HG03280 (cell line): ENCODE results near the gene MEIOSIN.
"Not testable (repeated sequence)": the region's sequence is repeated elsewhere in the genome, so short reads cannot be mapped to it uniquely, and the experiment has no call there.

Experiments used
- ATAC-seq: cut with Tn5 transposase; IDR thresholded peaks from one replicate; pipeline ENCODE4 v1.9.1; 2021; ENCODE audit warnings: mild to moderate bottlenecking, moderate library complexity; ENCODE audit not compliant: unreplicated experiment

Gene MEIOSIN, protein sequence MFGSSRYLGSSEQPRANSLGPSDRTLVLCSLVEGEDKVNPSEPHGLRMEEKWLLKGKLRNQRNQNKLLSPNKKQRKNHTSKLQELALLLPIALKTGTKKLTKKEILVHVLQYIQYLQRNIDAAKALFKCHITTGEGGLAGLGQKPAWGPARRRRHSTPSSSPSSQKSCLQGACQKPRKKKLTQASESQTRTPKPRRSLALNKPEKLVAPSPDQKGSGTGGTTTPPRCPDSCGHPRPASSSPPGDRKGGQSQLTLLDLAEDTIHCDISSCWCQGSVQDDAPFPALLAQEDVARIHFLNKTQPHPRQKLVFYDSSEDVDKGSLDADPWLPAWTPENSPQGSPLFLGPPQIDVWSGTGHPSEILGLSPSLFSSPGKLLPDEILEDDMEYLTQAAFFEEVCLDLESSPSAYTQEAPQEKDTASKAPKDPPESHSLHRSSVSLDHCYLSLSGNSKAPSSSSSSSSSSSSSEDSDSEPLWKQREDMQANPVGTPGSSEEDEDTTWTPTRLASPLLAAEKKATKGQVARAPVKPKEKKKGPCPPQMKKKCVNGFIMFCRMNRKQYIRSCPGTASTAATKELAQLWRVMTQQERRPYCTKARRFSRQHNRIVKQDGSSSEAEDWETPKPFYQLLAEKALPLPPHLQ

DNA sequence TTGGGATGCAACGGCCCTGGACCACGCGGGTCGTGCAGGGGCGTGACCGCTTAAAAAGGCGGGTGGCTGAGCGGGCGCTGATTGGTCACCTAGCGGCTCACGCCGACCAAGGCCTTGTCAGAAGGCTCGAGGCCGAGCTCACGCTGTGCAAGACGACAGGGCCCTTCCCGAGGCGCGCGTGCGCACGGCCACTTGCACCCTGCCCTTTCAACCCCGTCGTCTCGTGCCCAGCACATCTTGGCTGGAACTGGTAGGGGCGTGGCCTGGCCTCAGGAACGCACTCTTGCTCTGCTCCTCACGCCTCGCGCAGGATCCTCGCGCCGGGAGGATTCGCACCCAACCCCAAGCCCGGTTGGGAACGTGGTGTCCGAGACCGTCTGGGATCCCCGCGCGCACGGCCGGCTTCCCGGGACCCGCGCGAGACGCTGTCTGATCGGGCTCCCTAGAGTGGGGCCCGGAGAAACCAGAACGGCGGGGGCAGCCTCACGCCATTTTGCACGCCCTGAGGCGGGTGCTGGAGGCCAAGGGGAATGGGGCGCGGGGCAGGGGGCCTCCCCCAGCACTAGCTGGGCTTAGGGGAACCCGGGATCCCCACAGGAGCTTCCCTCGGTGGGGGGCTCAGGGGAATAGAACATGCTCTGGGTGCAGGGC lies at the start of gene MEIOSIN:
Gene MEIOSIN, plus strand, starts transcription at position 280 of the 651 bp plus-strand sequence. CDS start 1,938 bp downstream, outside the sequence.
- no peak for ATAC-seq

DNA sequence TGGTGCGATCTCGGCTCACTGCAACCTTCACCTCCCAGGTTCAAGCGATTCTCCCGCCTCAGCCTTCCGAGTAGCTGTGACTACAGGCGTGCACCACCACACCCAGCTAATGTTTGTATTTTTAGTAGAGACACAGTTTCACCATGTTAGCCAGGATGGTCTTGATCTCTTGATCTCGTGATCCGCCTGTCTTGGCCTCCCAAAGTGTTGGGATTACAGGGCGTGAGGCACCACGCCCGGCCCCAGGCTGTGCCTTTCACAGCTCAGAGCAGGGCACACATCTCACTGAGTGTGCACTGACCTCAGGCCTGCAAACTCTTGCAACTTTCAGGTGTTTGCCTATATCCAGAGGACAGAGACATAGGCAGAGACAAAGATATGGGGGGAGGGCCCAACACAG lies 48.2 kb upstream of the MEIOSIN start:
- not testable (repeated sequence) for ATAC-seq

DNA sequence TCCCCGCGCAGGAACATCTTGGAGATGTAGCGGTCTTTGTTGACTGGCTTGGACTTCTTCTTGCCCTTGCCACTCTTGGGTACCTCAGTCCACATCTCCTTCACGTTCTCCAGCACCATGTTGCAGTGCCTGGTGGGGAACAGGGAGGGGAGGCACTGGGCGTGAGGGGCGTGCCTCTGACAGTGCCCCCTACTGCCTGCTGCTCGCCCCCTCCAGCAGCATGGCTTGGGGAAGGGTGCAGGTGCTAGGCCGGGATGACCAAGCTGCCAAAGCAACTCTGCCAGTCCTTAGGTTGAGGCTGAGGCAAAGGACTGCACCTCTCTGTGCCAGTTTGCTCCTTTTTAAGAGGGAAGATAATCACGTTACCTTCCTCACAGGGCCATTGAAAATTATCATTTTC lies 45.6 kb upstream of the MEIOSIN start:
- ATAC-seq = no peak

DNA sequence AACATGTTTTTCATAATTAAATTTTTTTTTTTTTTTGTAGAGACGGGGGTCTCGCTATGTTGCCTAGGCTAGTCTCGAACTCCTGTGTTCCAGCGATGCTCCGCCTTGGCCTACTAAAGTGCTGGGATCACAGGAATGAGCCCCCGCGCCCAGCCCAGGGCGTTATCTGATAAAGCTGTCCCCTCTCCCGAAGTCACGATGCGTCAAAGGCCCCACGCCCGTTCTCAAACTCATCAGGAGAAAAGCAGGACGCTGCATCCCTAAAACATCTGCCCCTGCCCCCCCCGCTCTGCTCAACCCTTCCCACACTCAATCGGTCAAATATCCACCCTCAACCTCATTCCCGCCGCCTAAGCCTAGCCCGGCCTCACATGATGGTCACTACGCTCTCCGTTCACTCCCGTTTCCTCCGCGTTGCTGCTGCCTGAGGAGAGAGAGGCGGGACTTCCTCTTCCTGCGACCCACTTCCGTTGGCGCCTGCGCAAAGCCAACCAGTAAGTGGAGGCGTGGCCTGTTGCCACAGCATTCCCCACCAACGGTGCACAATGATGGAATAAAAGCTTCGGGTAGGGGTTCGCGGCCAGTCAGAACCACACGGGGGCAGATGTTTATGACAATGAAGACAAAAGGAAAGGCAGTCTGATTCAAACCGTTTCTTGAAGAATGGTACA lies 41.6 kb upstream of the MEIOSIN start, which contains the start of gene SNRPD2:
Gene SNRPD2, minus strand, starts transcription at position 438 of the 671 bp plus-strand sequence. Its CDS starts 65 bp downstream, at position 373.
- peak; percentile 57 for ATAC-seq

DNA sequence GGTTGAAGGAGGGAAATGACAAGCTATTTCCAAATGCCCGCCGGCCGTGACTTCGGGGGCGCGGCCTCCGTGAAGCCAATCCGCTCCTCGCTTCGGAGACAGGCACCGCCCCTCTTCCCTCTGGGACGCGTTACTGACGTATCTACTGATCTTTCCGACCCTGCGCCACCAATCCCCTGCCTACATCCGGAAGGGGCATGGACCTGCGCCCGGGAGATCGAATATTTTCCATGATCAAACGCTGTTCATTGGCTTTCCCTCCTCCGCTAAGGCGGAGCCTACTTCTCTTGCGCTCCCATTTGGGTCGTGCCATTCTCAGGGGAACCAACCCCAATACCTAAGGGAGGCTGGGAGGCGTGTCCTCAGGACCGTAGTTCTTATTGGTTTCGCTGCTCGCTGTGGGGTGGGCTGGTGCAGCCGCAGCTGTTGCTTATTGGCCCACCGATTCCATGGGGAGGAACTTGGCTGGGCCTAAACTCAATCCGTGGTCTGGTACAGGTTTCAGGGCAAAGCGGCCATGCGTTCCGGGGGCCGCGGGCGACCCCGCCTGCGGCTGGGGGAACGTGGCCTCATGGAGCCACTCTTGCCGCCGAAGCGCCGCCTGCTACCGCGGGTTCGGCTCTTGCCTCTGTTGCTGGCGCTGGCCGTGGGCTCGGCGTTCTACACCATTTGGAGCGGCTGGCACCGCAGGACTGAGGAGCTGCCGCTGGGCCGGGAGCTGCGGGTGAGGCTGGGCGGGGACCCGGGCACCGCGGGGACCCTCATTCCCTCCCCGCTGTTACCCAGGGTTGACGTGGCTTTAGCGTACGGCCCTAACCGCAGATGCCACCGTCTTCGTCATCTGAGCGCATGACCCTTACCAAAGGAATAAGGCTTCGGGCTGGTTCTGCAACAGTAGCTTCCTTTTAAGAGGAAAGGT lies 40.8 kb upstream of the MEIOSIN start, which contains the start of gene QPCTL:
Gene QPCTL, plus strand, starts transcription at position 480 of the 919 bp plus-strand sequence. Its CDS starts 38 bp downstream, at position 518.
- peak; percentile 88 for ATAC-seq

DNA sequence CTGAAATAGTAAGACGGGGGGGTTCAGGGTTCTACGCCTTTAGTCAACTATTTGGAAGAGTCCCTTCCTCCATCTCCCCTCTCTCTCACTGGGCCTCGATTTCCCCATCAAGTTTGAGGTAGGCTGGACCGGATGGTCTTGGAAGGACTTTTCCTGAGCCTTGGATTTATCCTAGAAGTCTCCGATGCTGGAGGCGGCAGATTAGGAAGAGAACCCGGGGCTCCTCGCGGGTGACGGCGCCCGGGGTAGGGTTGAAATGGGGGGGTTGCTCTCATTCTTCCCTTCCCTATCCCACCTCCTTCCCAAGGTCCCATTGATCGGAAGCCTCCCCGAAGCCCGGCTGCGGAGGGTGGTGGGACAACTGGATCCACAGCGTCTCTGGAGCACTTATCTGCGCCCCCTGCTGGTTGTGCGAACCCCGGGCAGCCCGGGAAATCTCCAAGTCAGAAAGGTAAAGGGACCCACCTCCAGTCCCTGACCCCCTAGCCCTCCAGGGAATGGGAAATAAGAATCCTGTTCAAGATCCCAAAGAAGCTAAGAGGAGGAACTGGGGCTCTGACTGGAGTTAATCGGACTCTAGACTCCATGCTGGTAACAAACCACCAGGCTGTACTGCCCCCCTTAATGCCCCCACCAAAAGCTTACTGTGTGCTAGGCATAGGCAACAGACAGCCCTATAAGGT lies 40.0 kb upstream of the MEIOSIN start:
- ATAC-seq = no peak

DNA sequence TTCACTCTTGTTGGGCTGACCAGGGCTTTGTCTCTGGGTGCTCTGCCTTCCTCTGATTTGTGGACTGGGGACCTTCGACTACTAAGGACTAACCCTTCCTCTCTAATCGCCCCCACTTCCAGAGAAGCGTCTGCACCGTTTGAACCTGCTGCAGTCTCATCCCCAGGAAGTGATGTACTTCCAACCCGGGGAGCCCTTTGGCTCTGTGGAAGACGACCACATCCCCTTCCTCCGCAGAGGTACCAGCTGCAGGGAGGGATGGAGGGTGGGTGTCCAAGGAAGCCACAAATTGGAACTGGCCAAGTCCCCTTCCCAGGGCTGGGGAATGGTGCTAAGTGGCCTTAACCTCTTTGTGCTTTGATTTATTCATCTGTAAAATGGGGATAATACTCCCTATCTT lies 31.6 kb upstream of the MEIOSIN start:
- no peak for ATAC-seq

DNA sequence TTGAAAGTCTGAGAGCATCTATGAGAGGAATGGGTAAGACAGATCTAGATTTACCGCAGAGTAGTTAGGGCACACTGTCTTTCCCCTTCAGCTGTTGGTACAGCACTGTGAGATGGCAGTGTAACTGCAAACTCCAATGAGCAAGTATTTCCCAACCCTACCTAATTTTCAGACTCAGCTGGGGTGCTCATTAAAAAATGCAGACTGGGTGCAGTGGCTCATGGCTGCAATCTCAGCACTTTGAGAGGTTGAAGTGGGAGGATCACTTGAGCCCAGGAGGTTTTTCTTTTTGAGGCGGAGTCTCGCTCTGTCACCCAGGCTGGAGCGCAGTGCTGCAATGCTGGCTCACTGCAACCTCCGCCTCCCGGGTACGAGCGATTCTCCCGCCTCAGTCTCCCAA lies 28.1 kb upstream of the MEIOSIN start:
- no peak for ATAC-seq

DNA sequence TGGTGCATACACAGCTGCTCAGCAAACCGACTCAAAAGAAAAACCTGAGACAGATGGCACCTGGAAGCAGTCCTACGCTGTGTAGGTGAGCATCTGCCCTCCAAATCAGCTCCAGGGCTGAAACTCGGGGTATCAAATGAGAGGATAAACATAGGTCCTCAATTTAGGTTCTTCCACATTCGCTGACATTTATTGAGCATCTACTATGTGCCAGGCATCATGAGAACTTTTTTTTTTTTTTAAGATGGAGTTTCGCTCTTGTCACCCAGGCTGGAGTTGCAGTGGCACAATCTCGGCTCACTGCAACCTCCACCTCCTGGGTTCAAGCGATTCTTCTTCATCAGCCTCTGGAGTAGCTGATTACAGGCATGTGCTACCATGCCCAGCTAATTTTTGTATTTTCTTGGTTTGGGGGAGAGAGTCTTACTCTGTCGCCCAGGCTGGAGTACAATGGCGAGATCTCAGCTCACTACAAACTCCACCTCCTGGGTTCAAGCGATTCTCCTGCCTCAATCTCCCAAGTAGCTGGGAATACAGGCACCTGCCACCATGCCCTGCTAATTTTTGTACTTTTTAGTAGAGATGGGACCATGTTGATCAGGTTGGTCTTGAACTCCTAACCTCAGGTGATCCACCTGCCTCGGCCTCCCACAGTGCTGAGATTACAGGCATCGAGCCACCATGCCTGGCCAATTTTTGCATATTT lies 27.4 kb upstream of the MEIOSIN start:
- ATAC-seq = no peak

DNA sequence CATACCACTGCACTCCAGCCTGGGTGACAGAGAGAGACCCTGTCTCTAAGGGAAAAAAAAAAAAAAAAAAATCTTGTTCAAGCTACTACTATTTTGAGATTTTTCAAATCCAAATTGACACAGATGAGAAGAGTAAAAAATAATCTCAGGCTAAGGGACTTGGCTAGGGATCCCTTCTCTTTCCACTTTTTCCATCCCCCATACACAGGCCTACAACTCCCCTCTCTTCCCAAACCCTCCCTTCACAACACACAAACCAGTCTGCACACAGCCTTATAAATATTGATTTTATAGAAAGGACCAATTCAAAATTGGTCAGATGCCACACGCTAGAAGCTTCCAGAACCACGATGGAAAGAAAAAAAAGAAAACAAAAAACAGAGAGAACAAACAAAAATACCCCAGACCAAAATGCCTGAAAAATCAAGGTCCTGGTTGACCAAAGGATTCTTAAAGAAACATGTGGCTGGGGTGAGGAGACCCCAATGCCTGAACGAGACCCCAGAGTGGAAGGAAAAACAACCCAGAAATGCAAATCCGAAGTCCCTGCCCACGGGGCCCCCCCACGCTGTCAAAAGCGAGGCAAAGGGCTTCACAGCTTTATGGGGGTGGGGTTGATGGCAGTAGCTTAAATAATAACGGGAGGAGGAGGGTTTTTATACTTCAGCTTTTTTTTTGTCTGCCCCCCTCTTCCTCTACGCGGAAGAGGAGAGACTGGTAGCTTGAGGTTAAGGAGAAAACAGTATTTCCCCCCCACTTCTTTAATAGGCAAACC lies 22.7 kb upstream of the MEIOSIN start:
- ATAC-seq = no peak

DNA sequence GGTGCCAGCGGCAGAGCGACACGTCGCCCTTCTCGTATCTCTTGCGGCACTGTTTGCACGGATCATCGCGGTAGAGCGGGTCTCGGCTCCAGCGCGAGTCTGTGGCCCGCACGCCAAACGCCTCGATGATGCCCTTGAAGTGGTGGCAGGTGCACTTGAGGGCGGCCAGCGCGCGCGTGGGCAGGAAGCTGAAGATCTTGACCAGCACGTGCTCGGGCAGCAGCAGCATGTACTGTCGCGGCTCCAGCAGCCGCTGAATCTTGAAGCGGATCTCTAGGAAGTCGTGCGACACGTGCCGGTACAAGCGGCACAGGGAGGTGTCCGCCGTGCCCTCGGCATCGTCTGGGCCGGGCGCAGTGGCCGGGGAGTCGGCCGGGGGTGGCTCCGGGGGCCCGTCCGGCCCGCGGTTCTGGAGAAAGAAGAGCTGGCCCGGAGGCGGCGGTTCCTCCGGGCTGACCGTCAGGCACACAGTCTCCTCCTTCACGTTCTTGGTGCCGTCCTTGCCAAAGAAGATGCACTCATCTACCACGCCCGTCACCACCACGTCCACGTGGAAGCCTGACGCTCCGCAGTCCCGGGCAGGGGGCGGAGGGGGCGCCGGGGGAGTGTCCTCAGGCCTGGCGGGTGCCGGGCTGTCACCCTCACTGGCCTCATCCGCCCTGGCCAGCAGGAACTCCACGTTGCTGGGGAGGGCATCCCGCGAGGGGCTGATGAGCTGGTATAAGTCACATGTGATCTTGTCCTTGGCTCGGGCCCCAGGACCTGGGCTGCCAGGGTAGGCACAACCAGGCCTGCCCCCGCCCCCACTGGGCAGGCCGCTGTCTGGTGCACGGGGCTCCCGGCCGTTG lies 21.2 kb upstream of the MEIOSIN start:
- ATAC-seq = no peak

DNA sequence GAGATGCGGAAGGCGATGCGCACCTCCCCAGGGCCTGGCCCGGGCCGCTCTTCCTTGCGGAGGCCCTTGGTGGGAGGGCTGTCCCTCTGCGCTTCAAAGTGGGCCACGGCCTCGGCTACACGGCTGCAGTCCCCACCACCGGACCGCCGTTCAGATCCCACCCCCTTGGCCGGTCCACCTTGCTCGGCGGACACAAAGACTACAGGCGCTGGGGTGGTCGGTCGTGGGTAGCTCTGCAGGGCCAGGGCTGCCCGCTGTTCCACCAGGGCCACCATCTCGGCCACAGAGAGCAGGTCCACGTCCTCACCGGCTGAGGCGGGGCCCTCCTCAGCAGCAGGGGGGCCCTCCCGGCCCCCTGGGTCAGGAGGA lies 20.6 kb upstream of the MEIOSIN start:
- ATAC-seq = no peak

DNA sequence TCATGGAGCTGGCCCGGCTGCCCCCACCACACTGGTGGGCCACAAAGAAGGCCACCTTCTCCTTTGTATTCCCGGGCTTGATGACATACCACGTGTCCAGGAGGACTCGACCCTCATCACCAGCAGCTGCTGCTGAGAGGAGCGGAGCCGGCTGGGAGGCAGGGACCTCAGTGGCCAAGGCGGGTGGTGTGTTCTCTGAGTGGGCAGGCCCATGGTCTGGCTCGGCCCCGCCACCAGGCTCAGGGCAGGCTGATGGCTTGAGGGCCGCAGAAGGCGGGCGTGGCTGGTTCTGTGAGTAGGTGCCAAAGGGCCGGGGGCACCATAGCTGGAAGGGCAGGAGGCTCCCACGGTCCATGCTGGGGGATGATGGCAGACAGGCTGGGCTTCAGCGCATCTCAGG lies 20.1 kb upstream of the MEIOSIN start:
- ATAC-seq = no peak

DNA sequence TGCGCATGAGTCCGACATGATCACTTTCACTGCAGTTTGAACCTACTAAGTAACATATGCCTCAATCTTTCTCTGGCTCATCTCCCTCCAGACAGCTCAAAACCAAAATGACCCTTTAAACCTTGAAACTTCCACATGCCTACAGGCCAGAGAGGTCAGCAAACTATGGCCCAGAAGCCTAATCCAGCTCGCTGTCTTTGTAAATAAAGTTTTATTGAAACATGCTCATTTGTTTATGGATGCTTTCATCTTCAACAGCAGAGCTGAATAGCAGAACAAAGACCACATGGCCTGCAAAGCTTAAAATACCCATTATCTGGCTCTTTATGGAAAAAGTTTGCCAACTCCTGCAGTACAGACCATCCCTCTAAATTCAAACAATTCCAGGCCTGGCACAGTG lies 18.1 kb upstream of the MEIOSIN start:
- no peak for ATAC-seq

DNA sequence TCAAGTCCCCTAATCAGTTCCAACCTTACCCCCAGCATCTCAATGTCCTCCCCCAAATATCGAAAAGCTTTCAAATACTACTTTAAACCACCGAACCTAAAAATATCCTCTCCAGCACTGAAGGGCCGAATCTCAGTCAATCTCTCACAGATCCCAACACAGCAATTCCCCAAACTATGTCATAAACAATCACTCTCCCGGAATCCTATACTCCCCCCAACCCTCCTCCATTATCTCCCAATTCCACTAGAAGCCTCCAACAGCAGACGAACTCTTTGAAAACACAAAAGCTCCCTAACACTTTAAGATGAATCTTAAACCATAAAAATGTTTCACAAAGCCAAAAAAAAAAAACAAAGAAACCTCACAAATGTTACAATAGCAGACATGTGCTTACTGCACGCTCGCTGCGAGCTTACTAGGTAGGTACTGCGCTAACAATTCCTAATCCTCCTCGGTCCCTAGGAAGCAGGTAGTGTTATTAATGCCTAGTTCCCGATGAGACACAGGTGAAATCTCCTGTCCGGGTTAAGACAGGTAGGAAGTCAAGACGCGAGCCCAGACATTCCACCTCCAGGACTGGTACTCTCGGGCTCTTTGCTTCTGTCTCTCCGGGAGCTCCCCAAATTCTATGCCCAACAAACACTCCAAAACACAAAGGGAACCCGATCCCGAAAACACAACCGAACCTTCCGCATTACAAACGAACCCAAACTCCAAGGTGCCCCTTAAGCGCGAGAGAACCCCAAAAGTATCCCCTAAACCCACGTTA lies 16.7 kb upstream of the MEIOSIN start:
- ATAC-seq = no peak
